ENCODE data around the gene GCN1.

GRCh38 chr12:120216742-120217605, 22.5 kb upstream of the GCN1 start:
- TF ChIP-seq, protein P1, sequence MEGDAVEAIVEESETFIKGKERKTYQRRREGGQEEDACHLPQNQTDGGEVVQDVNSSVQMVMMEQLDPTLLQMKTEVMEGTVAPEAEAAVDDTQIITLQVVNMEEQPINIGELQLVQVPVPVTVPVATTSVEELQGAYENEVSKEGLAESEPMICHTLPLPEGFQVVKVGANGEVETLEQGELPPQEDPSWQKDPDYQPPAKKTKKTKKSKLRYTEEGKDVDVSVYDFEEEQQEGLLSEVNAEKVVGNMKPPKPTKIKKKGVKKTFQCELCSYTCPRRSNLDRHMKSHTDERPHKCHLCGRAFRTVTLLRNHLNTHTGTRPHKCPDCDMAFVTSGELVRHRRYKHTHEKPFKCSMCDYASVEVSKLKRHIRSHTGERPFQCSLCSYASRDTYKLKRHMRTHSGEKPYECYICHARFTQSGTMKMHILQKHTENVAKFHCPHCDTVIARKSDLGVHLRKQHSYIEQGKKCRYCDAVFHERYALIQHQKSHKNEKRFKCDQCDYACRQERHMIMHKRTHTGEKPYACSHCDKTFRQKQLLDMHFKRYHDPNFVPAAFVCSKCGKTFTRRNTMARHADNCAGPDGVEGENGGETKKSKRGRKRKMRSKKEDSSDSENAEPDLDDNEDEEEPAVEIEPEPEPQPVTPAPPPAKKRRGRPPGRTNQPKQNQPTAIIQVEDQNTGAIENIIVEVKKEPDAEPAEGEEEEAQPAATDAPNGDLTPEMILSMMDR (conservative IDR thresholded peaks at IDR 0.05): no peak
- TF ChIP-seq EZH2 (IDR thresholded peaks at IDR 0.05; ENCODE audit: low read depth): no peak

Data from PC-9 (cell line).